ENCODE data around the gene CAMTA1.
"Not testable (repeated sequence)": the region's sequence is repeated elsewhere in the genome, so short reads cannot be mapped to it uniquely, and the experiment has no call there.

The CAMTA1 gene, protein sequence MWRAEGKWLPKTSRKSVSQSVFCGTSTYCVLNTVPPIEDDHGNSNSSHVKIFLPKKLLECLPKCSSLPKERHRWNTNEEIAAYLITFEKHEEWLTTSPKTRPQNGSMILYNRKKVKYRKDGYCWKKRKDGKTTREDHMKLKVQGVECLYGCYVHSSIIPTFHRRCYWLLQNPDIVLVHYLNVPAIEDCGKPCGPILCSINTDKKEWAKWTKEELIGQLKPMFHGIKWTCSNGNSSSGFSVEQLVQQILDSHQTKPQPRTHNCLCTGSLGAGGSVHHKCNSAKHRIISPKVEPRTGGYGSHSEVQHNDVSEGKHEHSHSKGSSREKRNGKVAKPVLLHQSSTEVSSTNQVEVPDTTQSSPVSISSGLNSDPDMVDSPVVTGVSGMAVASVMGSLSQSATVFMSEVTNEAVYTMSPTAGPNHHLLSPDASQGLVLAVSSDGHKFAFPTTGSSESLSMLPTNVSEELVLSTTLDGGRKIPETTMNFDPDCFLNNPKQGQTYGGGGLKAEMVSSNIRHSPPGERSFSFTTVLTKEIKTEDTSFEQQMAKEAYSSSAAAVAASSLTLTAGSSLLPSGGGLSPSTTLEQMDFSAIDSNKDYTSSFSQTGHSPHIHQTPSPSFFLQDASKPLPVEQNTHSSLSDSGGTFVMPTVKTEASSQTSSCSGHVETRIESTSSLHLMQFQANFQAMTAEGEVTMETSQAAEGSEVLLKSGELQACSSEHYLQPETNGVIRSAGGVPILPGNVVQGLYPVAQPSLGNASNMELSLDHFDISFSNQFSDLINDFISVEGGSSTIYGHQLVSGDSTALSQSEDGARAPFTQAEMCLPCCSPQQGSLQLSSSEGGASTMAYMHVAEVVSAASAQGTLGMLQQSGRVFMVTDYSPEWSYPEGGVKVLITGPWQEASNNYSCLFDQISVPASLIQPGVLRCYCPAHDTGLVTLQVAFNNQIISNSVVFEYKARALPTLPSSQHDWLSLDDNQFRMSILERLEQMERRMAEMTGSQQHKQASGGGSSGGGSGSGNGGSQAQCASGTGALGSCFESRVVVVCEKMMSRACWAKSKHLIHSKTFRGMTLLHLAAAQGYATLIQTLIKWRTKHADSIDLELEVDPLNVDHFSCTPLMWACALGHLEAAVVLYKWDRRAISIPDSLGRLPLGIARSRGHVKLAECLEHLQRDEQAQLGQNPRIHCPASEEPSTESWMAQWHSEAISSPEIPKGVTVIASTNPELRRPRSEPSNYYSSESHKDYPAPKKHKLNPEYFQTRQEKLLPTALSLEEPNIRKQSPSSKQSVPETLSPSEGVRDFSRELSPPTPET (N-terminal part only)

GRCh38 chr1:6785318-6785727, at the start of gene CAMTA1:
Gene CAMTA1, plus strand, starts transcription at chr1:6785454. Its CDS starts 77 bp downstream, at chr1:6785531.
- DNase-seq (ENCODE audit: low read depth in 3 of 3): no peak

DNA sequence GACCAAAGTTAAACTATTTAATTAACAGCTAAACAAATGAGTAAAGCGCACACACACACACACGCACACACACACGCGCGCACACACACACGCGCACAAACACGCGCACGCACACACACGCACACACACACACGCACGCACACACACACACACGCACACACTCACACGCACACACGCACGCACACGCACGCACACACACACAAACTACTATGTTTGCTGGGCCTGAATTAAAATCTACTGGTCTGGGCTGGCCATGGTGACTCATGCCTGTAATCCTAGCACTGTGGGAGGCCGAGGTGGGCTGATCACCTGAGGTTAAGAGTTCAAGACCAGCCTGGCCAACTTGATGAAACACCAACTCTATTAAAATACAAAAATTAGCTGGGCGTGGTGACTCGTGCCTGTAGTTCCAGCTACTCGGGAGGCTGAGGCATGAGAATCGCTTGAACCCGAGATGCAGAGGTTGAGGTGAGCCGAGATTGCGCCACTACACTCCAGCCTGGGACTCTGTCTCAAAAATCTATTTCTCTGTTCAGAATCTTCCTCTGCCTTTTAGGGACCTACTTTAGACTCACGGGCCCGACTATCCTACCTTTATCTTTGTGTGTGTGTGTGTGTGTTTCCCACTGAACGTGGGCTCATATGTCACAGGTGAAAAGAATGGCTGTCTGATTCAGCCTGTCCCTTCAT, 46.1 kb upstream of the CAMTA1 start:
- no peak for DNase-seq (ENCODE audit: low read depth in 3 of 3)

DNA sequence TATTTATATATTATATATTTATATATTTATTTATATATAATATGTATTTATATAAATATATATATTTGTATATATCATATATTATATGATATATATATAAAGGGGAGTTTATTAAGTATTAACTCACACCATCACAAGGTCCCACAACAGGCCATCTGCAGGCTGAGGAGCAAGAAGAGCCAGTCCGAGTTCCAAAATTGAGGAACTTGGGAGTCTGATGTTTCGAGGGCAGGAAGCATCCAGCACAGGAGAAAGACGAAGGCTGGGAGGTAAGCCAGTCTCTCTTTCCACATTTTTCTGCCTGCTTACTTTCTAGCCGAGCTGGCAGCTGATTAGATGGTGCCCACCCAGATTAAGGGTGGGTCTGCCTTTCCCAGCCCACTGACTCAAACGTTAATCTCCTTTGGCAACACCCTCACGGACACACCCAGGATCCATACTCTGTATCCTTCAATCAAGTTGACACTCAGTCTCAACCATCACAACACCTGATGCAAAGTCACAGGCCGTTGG, 42.5 kb upstream of the CAMTA1 start:
- not testable (repeated sequence) for DNase-seq (ENCODE audit: low read depth in 3 of 3)

DNA sequence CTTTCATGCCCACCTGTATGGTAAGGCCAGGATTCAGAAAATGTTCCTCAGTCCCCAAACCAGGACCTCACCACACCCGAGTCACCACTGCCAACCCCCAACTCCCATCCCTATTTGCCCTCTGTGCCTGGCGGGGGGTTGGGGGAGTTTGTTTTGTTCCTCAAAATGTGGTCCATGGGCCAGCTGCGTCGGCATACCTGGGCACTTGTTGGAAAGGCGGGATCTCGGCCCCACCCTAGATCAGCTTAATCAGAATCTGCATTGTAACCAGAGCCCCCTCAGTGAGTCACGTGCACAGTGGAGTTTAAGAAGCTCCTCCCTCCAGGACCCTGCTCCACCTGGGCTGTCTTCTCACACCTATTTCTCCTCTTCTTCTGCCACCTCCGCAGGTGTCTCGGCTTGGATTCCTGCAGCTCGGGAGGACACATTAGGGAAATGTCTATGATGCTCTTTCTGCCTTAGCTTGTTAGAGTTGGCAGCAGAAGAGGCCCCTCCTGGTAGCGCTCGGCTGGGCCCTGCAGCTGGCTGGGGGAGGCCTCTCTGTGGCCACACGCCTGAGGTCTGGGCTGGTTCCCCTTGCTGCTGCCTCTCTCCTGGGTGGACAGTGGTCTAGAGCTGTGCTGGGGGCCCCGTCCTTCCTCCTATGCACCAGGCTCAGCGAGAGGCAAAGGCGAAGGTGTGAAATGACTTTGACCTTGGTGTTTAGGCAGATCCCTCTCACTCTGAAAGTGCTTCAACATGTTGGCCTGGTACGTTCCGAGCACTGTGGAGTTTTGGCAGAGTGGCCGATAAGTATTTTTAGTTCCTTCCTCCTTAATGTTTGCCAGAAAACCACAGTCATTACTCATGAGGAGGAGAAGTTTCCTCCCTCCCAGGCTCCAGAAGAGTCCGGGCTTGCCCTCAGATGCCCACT, 41.8 kb upstream of the CAMTA1 start:
- no peak for DNase-seq (ENCODE audit: low read depth in 3 of 3)

GRCh38 chr1:6745073-6745472, 40.2 kb upstream of the CAMTA1 start:
- DNase-seq (ENCODE audit: low read depth in 3 of 3): no peak

- no peak for DNase-seq (ENCODE audit: low read depth in 3 of 3)
Measured at GRCh38 chr1:6747674-6748073, 37.6 kb upstream of the CAMTA1 start.

GRCh38 chr1:6750490-6750889, 34.8 kb upstream of the CAMTA1 start:
- no peak for DNase-seq (ENCODE audit: low read depth in 3 of 3)

DNA sequence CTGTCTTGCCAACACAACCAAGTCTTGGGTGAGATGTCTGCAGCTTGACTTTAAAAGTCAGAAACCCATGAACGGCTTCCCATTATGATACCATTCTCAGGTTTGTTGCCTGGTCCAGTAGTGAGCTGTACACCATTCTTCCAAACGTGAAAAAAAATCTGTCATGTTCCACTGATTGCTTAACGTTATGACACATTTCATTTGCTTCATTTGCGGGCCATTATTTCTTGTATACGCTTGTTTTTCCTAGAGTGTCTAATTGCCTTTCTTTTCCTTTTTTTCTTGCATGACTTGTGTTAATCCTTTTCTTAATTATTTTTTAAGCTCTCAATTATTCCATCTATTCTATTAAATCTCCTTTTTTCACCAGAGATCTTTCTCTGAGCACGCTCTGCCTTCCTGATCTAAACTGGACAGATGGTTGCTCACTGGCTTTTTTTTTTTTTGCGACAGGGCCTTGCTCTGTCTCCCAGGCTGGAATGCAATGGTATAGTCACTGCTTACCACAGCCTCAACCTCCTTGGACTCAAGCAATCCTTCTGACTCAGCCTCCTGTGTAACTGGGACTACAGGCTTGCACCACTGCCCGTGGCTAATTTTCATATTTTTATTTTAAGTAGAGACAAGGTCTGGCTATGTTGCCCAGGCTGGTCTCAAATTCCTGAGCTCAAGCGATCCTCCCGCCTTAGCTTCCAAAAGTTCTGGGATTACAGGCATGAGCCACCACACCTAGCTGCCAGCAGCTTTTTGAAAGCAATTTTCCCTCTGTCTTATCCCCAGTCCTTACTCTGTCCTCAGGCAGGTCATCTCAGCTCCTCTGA, 31.7 kb upstream of the CAMTA1 start:
- no peak for DNase-seq (ENCODE audit: low read depth in 3 of 3)

- no peak for DNase-seq (ENCODE audit: low read depth in 3 of 3)
Measured at GRCh38 chr1:6756457-6756856, 28.8 kb upstream of the CAMTA1 start.

DNA sequence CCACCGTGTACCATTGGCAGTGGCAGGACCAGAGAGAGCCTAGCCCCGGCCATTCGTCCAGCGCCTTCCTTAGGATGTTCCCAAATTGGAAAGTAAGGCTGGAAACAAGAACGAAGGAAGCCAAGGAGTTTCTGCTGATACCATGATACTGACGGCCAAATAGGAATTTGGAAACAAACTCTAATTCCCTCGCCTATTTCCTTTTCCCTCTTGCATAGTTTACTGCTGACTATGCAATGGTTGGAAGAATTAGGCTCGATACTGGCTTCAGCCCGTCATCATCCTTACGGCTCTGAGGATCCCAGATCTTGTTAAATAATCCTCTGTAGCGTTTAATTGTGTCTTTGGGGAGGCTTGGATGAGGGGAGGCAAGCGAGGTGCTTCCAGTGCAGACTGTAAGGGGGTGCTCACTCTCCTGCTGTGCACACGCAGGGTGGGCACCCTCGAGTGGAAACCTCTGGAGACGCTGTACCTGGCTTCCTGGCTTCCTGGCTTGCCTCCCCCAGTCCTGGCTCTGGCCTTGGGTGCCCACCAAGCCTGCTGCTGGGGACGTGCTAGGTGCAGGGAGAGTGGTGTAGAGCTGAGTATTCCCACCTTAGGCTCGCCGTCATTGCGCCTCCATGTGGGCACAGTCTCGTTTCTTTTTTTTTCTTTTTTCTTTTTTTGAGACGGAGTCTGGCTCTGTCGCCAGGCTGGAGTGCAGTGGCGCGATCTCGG, 27.4 kb upstream of the CAMTA1 start:
- no peak for DNase-seq (ENCODE audit: low read depth in 3 of 3)

DNA sequence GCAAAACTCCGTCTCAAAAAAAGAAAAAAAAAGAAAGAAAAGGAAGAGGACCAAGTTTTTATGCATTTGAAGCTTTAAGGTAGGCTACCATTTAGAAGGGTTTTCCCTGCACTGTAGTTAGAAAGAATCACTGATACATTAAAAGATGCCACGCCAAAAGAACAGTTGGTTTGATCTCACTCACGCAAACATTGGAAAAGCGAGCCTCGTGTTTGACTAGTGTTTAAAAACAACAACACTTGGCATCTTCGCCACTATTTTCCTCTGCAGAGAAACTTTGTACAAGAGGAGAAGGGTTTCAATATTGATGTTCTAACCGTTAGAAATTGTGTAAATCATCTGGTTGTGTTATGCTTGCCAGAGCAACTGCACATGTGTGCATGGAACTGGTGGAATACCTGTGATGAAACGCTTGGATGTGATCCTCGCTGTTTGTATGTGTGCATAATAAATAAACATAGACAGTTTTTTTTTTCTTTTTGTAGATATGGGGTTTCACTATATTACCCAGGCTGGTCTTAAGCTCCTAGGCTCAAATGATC, 24.0 kb upstream of the CAMTA1 start:
- no peak for DNase-seq (ENCODE audit: low read depth in 3 of 3)

GRCh38 chr1:6762060-6762459, 23.2 kb upstream of the CAMTA1 start:
- DNase-seq (ENCODE audit: low read depth in 3 of 3): no peak

DNA sequence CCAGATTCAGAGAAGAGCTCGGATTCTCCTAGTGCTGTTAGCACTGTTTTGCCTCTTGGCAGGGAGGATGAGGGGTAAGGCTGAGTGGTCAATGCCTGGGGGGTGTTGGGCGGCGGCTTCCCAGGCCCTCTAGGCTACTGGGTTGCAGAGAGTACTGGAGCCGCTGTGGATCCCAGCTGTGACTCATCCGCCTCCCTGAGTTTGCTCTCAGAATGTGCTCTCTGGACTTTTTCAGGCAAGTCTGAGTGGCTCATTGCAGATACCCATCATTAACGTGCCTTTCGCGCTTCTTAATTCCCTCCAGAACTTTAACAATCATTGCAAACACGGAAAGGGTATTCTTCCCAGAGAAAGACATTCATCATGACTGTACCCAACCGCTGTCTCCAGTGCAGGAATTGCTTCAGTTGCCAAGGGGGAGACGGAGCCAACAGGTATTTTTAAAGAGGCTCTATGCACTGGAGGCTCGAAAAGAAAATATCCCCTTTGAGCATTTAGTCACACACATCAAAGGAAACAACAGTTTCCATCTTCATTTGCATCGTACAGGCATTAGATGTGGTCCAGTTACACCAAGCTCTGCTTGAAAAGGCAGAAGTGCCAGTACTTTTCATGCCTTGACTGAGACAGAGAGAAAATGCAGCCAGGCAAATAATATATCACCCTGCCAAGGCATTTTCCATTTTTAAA, 14.4 kb upstream of the CAMTA1 start:
- DNase-seq (ENCODE audit: low read depth in 3 of 3): no peak

DNA sequence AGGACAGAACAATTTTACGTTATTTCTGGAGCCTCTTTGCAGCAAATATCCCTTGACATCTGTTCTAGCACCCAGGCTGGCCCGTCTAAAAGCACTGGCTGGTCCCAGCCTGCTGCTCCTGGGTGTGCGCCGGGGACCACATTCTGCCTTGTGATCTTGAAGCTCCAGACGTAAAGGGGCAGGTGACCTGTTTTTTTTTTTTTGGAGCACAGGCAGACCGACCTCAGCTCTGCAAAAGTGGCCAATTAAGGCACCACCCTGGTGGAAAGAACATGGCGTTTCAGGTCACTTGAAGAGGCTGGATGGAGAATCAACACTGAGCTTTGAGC, 13.8 kb upstream of the CAMTA1 start:
- DNase-seq (ENCODE audit: low read depth in 3 of 3): no peak

DNA sequence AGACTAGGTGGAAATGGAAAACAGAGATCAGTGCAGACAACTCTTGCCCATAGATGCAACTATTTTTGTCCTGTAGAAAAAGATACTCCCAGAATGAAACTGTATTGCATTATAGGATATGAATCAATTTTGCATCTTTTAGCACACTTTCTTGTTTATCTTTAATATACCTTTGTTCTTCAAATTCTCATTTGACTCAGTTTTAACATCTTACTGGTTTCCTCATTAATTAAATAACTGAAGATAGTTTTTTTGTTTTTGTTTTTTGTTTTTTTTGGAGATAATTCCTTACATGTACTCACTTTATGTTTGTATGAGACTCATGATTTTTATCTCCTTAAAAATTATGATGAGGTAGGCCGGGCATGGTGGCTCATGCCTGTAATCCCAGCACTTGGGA, 10.9 kb upstream of the CAMTA1 start:
- no peak for DNase-seq (ENCODE audit: low read depth in 3 of 3)

- DNase-seq (ENCODE audit: low read depth in 3 of 3): no peak
Measured at GRCh38 chr1:6775261-6776043, 9.8 kb upstream of the CAMTA1 start.

DNA sequence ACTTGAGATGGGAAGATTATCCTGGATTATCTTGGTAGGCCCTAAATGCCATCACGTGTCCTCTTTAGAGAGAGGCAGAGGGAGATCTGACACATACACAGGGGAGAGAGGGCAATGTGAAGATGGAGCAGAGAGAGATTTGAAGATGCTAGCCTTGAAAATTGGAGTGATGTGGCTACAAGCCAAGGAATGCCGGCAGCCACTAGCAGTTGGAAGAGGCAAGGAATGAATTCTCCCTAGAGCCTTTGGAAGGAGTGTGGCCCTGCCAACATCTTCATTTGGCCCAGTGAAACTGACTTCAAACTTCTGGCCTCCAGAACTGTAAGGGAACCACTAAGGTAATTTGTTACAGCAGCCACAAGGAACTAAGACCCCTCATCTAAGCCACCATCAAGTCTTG, 8.9 kb upstream of the CAMTA1 start:
- no peak for DNase-seq (ENCODE audit: low read depth in 3 of 3)

Data from stimulated activated CD4-positive, alpha-beta T cell treated with anti-CD3 and anti-CD28 coated beads, TNF-alpha, amount 100 ng/mL, for 4 hours (primary cell).